Measurements from ENCODE around the gene THBD. TPM values are rescaled to one million over a fixed set of nuclear protein-coding genes. Genes with fewer than 3 reads are reported as not detected.

THBD gene
- polyA plus RNA-seq, 1 experiment, result 0.10 TPM

DNA sequence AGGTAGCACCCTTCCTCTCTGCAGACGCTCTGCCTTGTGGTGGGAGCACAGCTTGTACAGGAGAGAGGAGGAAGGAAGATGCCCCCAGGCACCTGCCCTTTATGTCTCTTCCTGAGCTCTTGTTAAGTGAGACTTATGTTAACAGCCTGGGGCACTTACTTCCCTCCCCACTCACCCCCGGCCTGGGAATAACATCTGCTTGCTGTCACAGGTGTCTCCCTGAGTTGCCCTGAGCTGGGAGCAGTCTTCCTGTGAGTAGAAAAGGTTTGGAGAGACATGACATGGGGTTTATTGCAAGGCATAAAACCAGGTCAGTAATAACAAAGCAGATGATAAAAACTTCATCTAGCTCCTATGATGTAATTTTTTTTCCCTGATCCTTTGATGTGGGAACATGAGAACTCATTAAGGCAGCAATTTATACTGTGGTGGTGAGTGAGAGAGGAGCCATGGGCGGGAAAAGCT lies 12.4 kb downstream of the THBD start:
- DNase-seq (ENCODE audit: low read depth, low spot score), result no peak
- CTCF ChIA-PET, result interaction anchor here (1.6 kb wide), 2 partner anchors 14 to 208 kb away, joined by 4 to 6 read pairs; no protein-coding TSS in a partner anchor

DNA sequence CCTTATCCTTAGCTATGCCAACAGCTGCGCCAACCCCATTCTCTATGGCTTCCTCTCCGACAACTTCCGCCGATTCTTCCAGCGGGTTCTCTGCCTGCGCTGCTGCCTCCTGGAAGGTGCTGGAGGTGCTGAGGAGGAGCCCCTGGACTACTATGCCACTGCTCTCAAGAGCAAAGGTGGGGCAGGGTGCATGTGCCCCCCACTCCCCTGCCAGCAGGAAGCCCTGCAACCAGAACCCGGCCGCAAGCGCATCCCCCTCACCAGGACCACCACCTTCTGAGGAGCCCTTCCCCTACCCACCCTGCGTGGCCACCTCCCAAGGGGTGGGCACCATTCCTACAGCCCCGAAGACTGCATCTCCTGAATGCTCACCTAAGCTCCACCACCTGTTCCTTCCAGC lies 13.1 kb downstream of the THBD start:
- no peaks in the 10 kb centered on the region; the same call in 1 of the 2 replicates for H3K9me3 ChIP-seq (ENCODE audit: control insufficient read depth, insufficient read depth, low read length)
- peaks cover 14% of the 10 kb centered on the region for H3K27me3 ChIP-seq (ENCODE audit: control insufficient read depth, insufficient read depth, low read length)
- H3K27ac ChIP-seq (ENCODE audit: low read depth, low read length), result no peak overlapping the region
- ChIA-PET CTCF (interaction anchor here (1.6 kb wide), 2 partner anchors 14 to 209 kb away, joined by 4 to 6 read pairs; no protein-coding TSS in a partner anchor), POLR2A (no interaction called here)
- no peak for DNase-seq (ENCODE audit: low read depth, low spot score)
- H3K4me3 ChIP-seq (ENCODE audit: low read depth, low read length), result no peak overlapping the region
- no peak for TF ChIP-seq CTCF (IDR thresholded peaks at IDR 0.05; ENCODE audit: low read depth, low read length)

More for the DNA sequence above, 12.4 kb downstream of the THBD start:
- H3K4me3 ChIP-seq (ENCODE audit: low read depth, low read length), result no peak overlapping the region
- peaks cover 20% of the 10 kb centered on the region for H3K27me3 ChIP-seq (ENCODE audit: control insufficient read depth, insufficient read depth, low read length)
- no peak overlapping the region for H3K27ac ChIP-seq (ENCODE audit: low read depth, low read length)
- no peak for TF ChIP-seq CTCF (IDR thresholded peaks at IDR 0.05; ENCODE audit: low read depth, low read length)
- POLR2A ChIA-PET, result no interaction called here
- no peaks in the 10 kb centered on the region; the same call in 1 of the 2 replicates for H3K9me3 ChIP-seq (ENCODE audit: control insufficient read depth, insufficient read depth, low read length)

GRCh38 chr20:23035731-23036130 lies 13.7 kb downstream of the THBD start:
- no peak for TF ChIP-seq CTCF (IDR thresholded peaks at IDR 0.05; ENCODE audit: low read depth, low read length)
- ChIA-PET CTCF (no interaction called here), POLR2A (no interaction called here)
- peaks cover 14% of the 10 kb centered on the region for H3K27me3 ChIP-seq (ENCODE audit: control insufficient read depth, insufficient read depth, low read length)
- no peak overlapping the region for H3K4me3 ChIP-seq (ENCODE audit: low read depth, low read length)
- DNase-seq (ENCODE audit: low read depth, low spot score), result no peak
- no peaks in the 10 kb centered on the region; the same call in 1 of the 2 replicates for H3K9me3 ChIP-seq (ENCODE audit: control insufficient read depth, insufficient read depth, low read length)
- H3K27ac ChIP-seq (ENCODE audit: low read depth, low read length), result no peak overlapping the region

DNA sequence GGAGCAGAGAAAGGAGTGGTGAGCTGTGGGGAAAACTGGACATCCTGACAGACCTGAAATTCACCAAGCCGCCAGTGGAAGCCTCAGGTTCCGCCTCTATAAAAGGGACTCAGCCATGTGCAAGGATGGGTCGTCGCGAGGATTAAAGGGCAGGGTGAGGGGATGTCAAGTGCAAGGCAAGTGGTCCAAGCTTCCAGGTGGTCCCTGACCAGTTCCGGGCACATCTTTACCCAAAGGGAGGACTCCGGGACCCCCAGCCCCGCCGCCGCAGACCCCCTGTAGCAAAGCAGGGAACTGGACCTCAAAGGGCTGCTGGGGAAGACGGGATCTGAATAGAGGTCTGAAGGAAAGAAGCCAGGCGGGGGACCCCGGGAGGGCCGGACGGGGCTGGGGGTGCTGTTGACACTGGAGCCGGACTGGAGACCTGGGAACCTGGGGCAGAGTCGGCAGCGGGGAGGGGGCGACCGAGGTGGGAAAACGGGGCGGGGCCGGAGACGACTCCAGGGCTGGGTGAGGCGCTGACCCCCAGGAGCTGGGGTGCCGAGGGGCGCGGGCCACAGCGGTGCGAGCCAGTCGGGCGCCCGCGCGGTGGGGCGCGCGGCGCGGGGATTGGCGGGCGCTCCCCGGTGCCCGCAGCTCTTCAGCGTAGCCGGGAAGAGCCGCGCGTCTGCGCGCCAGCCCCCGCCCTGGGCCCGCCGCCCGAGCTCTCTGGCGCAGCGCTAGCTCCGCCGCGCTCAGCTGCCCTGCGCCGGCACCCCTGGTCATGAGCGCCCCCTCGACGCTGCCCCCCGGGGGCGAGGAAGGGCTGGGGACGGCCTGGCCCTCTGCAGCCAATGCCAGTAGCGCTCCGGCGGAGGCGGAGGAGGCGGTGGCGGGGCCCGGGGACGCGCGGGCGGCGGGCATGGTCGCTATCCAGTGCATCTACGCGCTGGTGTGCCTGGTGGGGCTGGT lies 14.5 kb downstream of the THBD start, which contains the start of gene SSTR4:
TSS of gene SSTR4 (plus strand) at position 592 of the 951 bp plus-strand sequence. CDS start at position 764, 172 bp downstream.
- peaks cover 12% of the 10 kb centered on the region for H3K27me3 ChIP-seq (ENCODE audit: control insufficient read depth, insufficient read depth, low read length)
- H3K9me3 ChIP-seq (ENCODE audit: control insufficient read depth, insufficient read depth, low read length), result no peaks in the 10 kb centered on the region; the same call in 1 of the 2 replicates
- no peak within 1 kb of the TSS for H3K27ac ChIP-seq (ENCODE audit: low read depth, low read length)
- POLR2A ChIA-PET, result no interaction called here
- no peak for TF ChIP-seq CTCF (IDR thresholded peaks at IDR 0.05; ENCODE audit: low read depth, low read length)
- DNase-seq (ENCODE audit: low read depth, low spot score), result no peak
- no peak within 1 kb of the TSS for H3K4me3 ChIP-seq (ENCODE audit: low read depth, low read length)
- CTCF ChIA-PET, result no interaction called here

GRCh38 chr20:23033918-23034317 lies 15.6 kb downstream of the THBD start:
- Histone ChIP-seq H3K27me3 (ENCODE audit: control insufficient read depth, insufficient read depth, low read length) (peaks cover 10% of the 10 kb centered on the region), H3K4me3 (ENCODE audit: low read depth, low read length) (no peak overlapping the region), H3K27ac (ENCODE audit: low read depth, low read length) (no peak overlapping the region), H3K9me3 (ENCODE audit: control insufficient read depth, insufficient read depth, low read length) (no peaks in the 10 kb centered on the region; the same call in 1 of the 2 replicates)
- TF ChIP-seq CTCF (IDR thresholded peaks at IDR 0.05; ENCODE audit: low read depth, low read length), result no peak
- POLR2A ChIA-PET, result no interaction called here
- DNase-seq (ENCODE audit: low read depth, low spot score), result no peak
- CTCF ChIA-PET, result interaction anchor here (0.6 kb wide), 1 partner anchor 202 kb away, joined by 3 read pairs; no protein-coding TSS in a partner anchor
